ENCODE measurements around the gene MAML3.

DNA sequence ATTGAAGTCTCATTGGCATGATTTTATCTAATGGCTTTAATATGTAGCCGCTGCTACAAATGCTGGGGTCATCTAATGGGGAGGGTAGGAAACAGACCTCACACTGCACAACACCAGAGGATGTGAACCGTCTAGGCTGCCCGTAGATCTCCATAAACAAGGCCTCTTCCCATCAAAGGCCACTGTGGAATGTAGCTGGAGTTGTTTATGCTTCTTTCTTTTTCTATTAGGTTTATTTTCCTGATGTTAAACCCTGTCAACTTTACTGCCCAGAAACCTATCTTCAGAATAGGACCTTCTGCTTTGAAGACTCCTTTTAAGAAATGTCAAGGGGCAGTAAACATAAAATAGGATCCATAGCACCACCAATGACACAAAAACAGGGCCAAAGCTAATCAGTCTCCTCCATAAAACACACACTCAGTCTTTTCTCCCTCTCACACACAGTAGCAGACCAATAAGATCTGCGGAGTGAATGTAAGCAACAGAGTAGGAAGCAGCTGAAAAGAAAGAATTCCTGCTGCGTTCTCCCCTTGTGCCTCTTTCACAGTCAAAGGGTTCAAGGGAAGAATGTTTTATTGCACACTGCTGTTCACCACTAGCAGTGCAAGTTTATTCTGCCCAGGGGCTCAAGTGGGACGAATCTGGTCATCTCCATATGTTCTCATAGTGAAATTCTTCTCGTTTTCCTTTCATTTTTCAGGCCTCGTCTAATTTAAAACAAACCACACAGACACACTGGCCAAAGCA lies 72.2 kb downstream of the MAML3 start:
- TF ChIP-seq, protein P1, sequence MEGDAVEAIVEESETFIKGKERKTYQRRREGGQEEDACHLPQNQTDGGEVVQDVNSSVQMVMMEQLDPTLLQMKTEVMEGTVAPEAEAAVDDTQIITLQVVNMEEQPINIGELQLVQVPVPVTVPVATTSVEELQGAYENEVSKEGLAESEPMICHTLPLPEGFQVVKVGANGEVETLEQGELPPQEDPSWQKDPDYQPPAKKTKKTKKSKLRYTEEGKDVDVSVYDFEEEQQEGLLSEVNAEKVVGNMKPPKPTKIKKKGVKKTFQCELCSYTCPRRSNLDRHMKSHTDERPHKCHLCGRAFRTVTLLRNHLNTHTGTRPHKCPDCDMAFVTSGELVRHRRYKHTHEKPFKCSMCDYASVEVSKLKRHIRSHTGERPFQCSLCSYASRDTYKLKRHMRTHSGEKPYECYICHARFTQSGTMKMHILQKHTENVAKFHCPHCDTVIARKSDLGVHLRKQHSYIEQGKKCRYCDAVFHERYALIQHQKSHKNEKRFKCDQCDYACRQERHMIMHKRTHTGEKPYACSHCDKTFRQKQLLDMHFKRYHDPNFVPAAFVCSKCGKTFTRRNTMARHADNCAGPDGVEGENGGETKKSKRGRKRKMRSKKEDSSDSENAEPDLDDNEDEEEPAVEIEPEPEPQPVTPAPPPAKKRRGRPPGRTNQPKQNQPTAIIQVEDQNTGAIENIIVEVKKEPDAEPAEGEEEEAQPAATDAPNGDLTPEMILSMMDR (IDR thresholded peaks at IDR 0.05): no peak
- TF ChIP-seq POLR2A (IDR thresholded peaks at IDR 0.05): no peak

Data from lower leg skin (tissue), 3 donors.